ENCODE data around the gene DENND11.

The DENND11 gene, protein sequence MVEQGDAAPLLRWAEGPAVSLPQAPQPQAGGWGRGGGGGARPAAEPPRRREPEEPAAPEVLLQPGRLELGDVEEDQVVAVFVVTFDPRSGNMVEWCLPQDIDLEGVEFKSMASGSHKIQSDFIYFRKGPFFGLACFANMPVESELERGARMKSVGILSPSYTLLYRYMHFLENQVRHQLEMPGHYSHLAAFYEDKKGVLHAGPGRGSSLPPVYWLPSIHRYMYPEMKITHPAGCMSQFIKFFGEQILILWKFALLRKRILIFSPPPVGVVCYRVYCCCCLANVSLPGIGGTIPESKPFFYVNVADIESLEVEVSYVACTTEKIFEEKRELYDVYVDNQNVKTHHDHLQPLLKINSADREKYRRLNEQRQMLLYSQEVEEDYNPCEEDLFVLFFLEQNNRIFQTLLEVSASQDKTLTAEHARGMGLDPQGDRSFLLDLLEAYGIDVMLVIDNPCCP

DNA sequence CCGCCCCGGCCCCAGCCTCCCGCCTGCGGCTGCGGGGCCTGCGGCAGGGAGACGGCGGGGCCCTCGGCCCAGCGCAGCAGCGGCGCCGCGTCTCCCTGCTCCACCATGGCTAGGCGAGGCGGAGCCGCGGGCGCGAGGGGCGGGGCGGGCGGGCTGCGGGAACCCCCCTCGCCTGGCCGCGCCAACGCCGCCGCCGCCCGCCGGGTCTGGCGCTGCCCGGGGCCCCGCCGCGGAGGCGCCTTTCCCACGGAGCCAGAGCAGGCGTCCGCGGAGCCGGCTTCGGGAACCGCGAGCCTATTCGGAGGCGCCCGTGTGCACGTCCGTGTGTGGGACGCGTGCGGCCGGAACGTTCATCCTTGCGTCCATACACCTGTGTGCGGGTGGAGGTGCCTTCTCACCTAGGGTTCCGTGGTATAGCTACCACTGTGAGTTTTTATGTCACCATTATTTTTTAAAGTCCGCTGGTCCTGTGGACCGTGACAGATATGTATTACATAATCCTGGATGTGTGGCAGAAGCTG is at the start of gene DENND11:
Gene DENND11 (minus strand): TSS at position 120 of the 521 bp plus-strand sequence. CDS start 13 bp downstream, at position 107.
- peak; percentile 42 for DNase-seq (ENCODE audit: low spot score)

- DNase-seq (ENCODE audit: low spot score): no peak
Observed at GRCh38 chr7:141748396-141748795, 46.4 kb upstream of the DENND11 start.

GRCh38 chr7:141744131-141744530 is 42.2 kb upstream of the DENND11 start:
- no peak for DNase-seq (ENCODE audit: low spot score)

- DNase-seq (ENCODE audit: low spot score): no peak
Observed at GRCh38 chr7:141742229-141742628, 40.3 kb upstream of the DENND11 start.

DNA sequence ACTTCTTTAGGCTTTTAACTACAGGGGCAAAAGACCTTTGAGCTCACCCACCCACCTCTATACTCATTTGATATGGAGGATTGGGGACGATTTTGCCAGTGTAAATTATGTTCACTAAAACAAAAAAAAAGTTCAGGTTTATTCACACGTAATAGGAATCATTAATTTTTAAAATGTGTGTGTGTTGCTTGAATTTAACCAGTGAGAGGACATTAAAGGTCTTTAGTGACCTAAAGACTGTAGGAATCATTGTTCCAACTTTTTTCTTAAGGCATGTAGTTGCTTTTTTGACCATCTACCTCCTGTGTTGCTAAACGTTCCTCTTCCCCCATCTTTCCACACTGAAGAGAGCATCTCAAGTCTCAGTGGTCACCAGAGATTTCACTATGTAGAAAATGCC is 37.3 kb upstream of the DENND11 start:
- no peak for DNase-seq (ENCODE audit: low spot score)

- no peak for DNase-seq (ENCODE audit: low spot score)
Observed at GRCh38 chr7:141738592-141739013, 36.6 kb upstream of the DENND11 start.

DNA sequence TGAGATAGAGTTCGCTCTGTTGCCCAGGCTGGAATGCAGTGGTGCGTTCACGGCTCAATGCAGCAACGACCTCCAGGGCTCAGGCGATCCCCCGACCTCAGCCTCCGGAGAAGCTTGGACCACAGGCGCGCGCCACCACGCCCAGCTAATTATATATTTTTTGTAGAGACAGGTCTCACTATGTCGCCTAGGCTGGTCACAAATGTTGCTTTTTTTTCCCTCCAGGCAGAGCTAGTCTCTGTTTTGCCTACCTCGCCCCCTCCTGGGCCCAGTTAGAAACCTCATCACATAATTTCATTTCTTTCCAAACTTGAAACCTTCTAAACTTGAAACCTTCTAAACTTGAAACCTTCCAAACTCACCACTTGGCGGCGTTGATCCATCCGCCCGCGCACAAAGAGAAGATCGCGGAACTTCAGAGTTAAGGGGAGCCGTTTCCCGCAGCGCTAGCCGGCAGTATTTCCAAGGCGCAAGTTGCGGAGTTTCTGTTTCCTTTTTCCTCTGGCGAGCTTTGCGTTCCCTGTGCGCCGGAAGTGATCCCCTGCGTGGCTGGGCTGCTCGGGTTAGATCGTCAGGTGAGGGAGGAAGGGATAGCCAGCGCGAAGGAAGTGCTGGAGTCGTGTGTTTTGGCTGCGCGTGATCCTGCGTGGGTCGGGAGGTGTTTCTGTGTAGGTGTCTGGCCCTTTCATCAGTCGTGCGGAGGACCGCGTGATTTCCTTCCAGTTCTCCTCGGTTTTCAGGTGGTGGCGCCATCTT is 36.0 kb upstream of the DENND11 start, which contains the start of gene SSBP1:
Gene SSBP1 (plus strand): TSS at position 523 of the 756 bp plus-strand sequence. CDS start 809 bp downstream, outside the sequence.
- peak; percentile 99 for DNase-seq (ENCODE audit: low spot score)

- DNase-seq (ENCODE audit: low spot score): no peak
Observed at GRCh38 chr7:141737118-141737835, 35.3 kb upstream of the DENND11 start.

DNA sequence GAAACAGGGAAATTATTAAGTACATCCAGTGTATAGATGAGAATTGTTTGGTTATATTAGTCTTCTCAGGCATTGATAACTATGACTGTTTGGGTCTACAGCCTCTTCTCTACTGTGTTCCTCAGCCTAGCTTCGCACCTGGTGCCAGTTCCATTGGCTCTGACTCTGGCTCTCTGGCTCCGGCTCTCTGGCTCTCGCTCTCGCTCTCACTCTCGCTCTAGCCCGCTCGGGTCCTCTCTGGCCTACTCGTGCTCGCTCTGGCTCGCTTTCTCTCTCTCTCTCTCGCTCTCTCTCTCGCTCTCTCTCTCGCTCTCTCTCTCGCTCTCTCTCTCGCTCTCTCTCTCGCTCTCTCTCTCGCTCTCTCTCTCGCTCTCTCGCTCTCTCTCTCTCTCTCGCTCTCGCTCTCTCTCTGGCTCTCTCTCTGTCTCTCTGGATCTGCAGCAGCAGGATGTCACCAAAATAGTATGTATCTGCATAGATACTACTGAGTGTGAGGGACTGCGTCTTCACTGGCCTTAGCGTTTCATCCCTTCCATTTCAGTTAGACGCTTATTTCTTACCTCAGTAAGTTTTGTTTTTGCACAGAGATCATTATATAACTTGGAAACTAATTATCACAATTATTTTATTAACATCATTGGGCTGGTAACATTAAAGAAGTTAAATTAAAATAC is 29.6 kb upstream of the DENND11 start:
- DNase-seq (ENCODE audit: low spot score): no peak

DNA sequence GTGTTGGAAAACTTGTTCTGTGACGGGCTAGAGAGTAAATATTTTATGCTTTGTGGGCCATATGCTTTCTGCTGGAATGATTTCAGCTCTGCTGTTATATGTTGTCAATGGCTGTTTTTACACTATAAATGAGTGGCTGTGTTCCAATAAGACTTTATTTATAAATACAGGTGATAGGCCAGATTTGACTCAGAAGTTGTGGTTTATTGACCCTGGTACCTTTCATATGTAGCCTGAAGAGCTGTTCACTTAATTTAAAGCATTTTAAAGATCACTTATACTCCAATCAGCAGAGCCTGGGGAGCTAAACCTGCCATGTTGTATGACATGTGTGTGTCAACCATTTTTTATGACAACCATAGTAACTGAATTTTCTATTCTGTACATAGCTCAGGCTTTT is 27.1 kb upstream of the DENND11 start:
- no peak for DNase-seq (ENCODE audit: low spot score)

- no peak for DNase-seq (ENCODE audit: low spot score)
Observed at GRCh38 chr7:141722529-141722928, 20.6 kb upstream of the DENND11 start.

GRCh38 chr7:141717450-141717849 is 15.5 kb upstream of the DENND11 start:
- no peak for DNase-seq (ENCODE audit: low spot score)

GRCh38 chr7:141715794-141716689 is 14.1 kb upstream of the DENND11 start:
- no peak for DNase-seq (ENCODE audit: low spot score)

- DNase-seq (ENCODE audit: low spot score): no peak
Observed at GRCh38 chr7:141715018-141715417, 13.1 kb upstream of the DENND11 start.

- DNase-seq (ENCODE audit: low spot score): no peak
Observed at GRCh38 chr7:141714571-141714970, 12.6 kb upstream of the DENND11 start.

GRCh38 chr7:141713890-141714289 is 11.9 kb upstream of the DENND11 start:
- no peak for DNase-seq (ENCODE audit: low spot score)

DNA sequence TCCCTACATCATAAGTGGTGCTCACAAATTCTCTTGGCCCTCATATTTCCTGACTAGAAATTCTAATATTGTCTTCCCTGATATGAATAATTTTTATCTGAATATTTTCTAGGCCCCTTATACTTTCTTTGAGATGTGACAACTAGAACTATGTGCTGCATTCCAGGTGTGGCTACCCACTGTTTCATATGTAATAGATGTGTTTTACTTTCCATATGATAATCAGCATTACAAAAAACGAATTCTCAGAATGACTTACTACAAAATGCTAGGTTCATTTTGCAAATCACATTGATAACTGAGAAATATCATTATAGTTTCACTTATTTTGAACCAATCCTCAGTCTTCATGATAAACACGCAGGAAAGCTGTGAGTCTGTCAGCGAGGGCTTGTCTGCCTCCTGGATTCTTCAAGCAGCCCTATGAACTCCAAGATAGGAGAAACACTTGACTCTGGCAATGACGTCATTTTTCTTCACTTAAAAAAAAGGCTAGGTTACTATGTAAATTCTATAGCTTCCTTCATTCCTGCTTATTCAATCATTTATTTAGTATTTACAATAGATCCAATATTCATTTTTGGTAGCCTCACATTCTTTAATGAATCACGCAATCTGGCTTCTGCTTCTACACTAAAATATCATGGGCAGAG is 10.8 kb upstream of the DENND11 start:
- DNase-seq (ENCODE audit: low spot score): no peak

- no peak for DNase-seq (ENCODE audit: low spot score)
Observed at GRCh38 chr7:141710301-141710700, 8.3 kb upstream of the DENND11 start.

GRCh38 chr7:141709749-141710148 is 7.8 kb upstream of the DENND11 start:
- DNase-seq (ENCODE audit: low spot score): no peak

DNA sequence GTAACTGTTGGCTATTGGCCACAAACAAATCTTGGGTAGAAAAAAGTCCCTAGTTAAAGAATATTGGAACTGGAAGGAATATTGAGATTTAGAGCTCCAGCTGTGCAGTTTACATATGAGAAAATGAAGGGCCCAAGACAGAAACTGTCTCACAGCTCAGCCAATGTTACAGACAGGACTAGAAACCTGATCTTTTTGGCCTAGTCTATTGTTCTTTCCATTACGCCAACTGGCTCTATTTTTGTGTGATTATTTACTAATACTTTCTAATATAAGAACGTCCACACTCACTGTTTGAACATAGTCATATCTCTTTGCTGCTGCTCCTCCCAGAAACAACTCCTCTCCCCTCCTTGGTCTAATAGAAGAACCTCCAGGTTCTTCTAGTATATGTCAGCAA is 7.4 kb upstream of the DENND11 start:
- DNase-seq (ENCODE audit: low spot score): no peak
